H9 (cell line): ENCODE data around the gene VAMP8. TPM values are rescaled to one million over a fixed set of nuclear protein-coding genes. Genes with fewer than 3 reads are reported as not detected.

Source experiments
- DNase-seq: peaks from one replicate; pipeline ENCODE4 v3.0.0-alpha.2; 2017
- H2AFZ ChIP-seq: one replicate; pipeline ENCODE4 v1.6.1; 2013; ENCODE audit warnings: mild to moderate bottlenecking, low read length, control low read depth, moderate library complexity
- H2AK5ac ChIP-seq: 2 replicates; pipeline ENCODE4 v1.6.1; 2013; ENCODE audit warnings: low read length, control low read depth, mixed read lengths; ENCODE audit not compliant: insufficient read length
- H2BK120ac ChIP-seq: one replicate; pipeline ENCODE4 v1.6.1; 2013; ENCODE audit warnings: low read depth, mild to moderate bottlenecking, low read length, control low read depth, inconsistent platforms; ENCODE audit not compliant: poor library complexity, severe bottlenecking
- H2BK12ac ChIP-seq: 2 replicates; pipeline ENCODE4 v1.6.1; 2013; ENCODE audit warnings: low read length, control low read depth, mixed read lengths, low read depth; ENCODE audit not compliant: insufficient read length
- H2BK15ac ChIP-seq: 2 replicates; pipeline ENCODE4 v1.6.1; 2013; ENCODE audit warnings: low read depth, low read length, control low read depth
- H2BK20ac ChIP-seq: one replicate; pipeline ENCODE4 v1.6.1; 2013; ENCODE audit warnings: low read depth, mild to moderate bottlenecking, low read length, control low read depth, inconsistent platforms; ENCODE audit not compliant: poor library complexity, severe bottlenecking
- H2BK5ac ChIP-seq: 2 replicates; pipeline ENCODE4 v1.6.1; 2013; ENCODE audit warnings: low read length, control low read depth, mixed read lengths; ENCODE audit not compliant: insufficient read length
- H3K14ac ChIP-seq: 2 replicates; pipeline ENCODE4 v1.6.1; 2013; ENCODE audit warnings: low read length, control low read depth; ENCODE audit not compliant: insufficient read depth
- H3K18ac ChIP-seq: 2 replicates; pipeline ENCODE4 v1.6.1; 2013; ENCODE audit warnings: low read depth, mild to moderate bottlenecking, mixed read lengths, low read length, control low read depth; ENCODE audit not compliant: insufficient read length
- H3K23ac ChIP-seq: 2 replicates; pipeline ENCODE4 v1.6.1; 2013; ENCODE audit warnings: low read length, control low read depth, mixed read lengths, low read depth; ENCODE audit not compliant: insufficient read length
- H3K23me2 ChIP-seq: 2 replicates; pipeline ENCODE4 v1.6.1; 2013; ENCODE audit warnings: low read depth, mild to moderate bottlenecking, mixed read lengths, low read length, control low read depth; ENCODE audit not compliant: insufficient read length, poor library complexity, severe bottlenecking
- H3K27ac ChIP-seq: 2 replicates; pipeline ENCODE4 v1.5.1; 2013; ENCODE audit warnings: low read length, control low read depth, mixed read lengths, low read depth; ENCODE audit not compliant: insufficient read length
- H3K27me3 ChIP-seq: 2 replicates; pipeline ENCODE4 v1.6.1; 2013; ENCODE audit warnings: low read length, control low read depth, inconsistent platforms; ENCODE audit not compliant: insufficient read depth
- H3K4ac ChIP-seq: 2 replicates; pipeline ENCODE4 v1.6.1; 2013; ENCODE audit warnings: low read depth, mild to moderate bottlenecking, control low read depth, inconsistent platforms, low read length, moderate library complexity
- H3K4me1 ChIP-seq: 2 replicates; pipeline ENCODE4 v1.6.1; 2013; ENCODE audit warnings: low read length, control low read depth, inconsistent platforms; ENCODE audit not compliant: insufficient read depth
- H3K4me2 ChIP-seq: 2 replicates; pipeline ENCODE4 v1.6.1; 2013; ENCODE audit warnings: low read length, control low read depth, mixed read lengths; ENCODE audit not compliant: insufficient read length, insufficient read depth
- H3K56ac ChIP-seq: 2 replicates; pipeline ENCODE4 v1.6.1; 2013; ENCODE audit warnings: low read depth, mild to moderate bottlenecking, mixed read lengths, low read length, control low read depth; ENCODE audit not compliant: insufficient read length
- H3K79me1 ChIP-seq: 2 replicates; pipeline ENCODE4 v1.6.1; 2013; ENCODE audit warnings: low read depth, mild to moderate bottlenecking, moderate library complexity, low read length, control low read depth, inconsistent platforms; ENCODE audit not compliant: insufficient read depth, poor library complexity, severe bottlenecking
- H3K79me2 ChIP-seq: 2 replicates; pipeline ENCODE4 v1.6.1; 2013; ENCODE audit warnings: low read length, control low read depth, inconsistent platforms; ENCODE audit not compliant: insufficient read depth
- H3K9ac ChIP-seq: 2 replicates; pipeline ENCODE4 v1.6.1; 2013; ENCODE audit warnings: low read length, control low read depth, mixed read lengths; ENCODE audit not compliant: insufficient read length; ENCODE audit errors: extremely low read depth
- H3K9me3 ChIP-seq: one replicate; pipeline ENCODE4 v1.6.1; 2013; ENCODE audit warnings: low read depth, low read length, inconsistent platforms; ENCODE audit not compliant: control insufficient read depth
- H3T11ph ChIP-seq: one replicate; pipeline ENCODE4 v1.6.1; 2013; ENCODE audit warnings: mild to moderate bottlenecking, low read length, control low read depth, inconsistent platforms
- H4K20me1 ChIP-seq: one replicate; pipeline ENCODE4 v1.6.1; 2013; ENCODE audit not compliant: control insufficient read depth, insufficient read length, insufficient read depth
- H4K5ac ChIP-seq: 2 replicates; pipeline ENCODE4 v1.6.1; 2013; ENCODE audit warnings: low read depth, mild to moderate bottlenecking, mixed read lengths, low read length, control low read depth; ENCODE audit not compliant: insufficient read length
- H4K8ac ChIP-seq: replicated peaks from 2 replicates; pipeline ENCODE4 v1.6.1; 2013; ENCODE audit warnings: low read length, control low read depth, mixed read lengths, low read depth; ENCODE audit not compliant: insufficient read length
- H4K91ac ChIP-seq: 2 replicates; pipeline ENCODE4 v1.6.1; 2013; ENCODE audit warnings: low read depth, mild to moderate bottlenecking, moderate library complexity, mixed read lengths, low read length, control low read depth; ENCODE audit not compliant: insufficient read length
- H3K27ac Mint-ChIP-seq, 3 experiments: 2 replicates in 2 of 3; 3 replicates in 1 of 3; pipeline ENCODE4 v1.8.0; 2020 to 2021; ENCODE audit warnings: mixed read lengths in 3 of 3, mild to moderate bottlenecking in 1 of 3, moderate library complexity in 1 of 3
- H3K27me3 Mint-ChIP-seq: 2 replicates; pipeline ENCODE4 v1.8.0; 2021; ENCODE audit warnings: low read depth, mild to moderate bottlenecking, moderate library complexity, mixed read lengths
- H3K36me3 Mint-ChIP-seq, 3 experiments: 2 replicates in 2 of 3; 3 replicates in 1 of 3; pipeline ENCODE4 v1.8.0; 2020 to 2021; ENCODE audit warnings: low read depth in 3 of 3, mixed read lengths in 3 of 3; ENCODE audit not compliant: insufficient read depth in 1 of 3
- H3K4me1 Mint-ChIP-seq, 2 experiments: 2 replicates each; pipeline ENCODE4 v1.8.0; 2020; ENCODE audit warnings: mixed read lengths in 2 of 2
- H3K4me3 Mint-ChIP-seq, 2 experiments: 2 replicates in 1 of 2; 3 replicates in 1 of 2; pipeline ENCODE4 v1.8.0; 2020 to 2021; ENCODE audit warnings: mild to moderate bottlenecking in 2 of 2, mixed read lengths in 2 of 2, moderate library complexity in 1 of 2
- H3K9me3 Mint-ChIP-seq, 2 experiments: 2 replicates in 1 of 2; 3 replicates in 1 of 2; pipeline ENCODE4 v1.8.0; 2020; ENCODE audit warnings: mild to moderate bottlenecking in 2 of 2, mixed read lengths in 2 of 2, moderate library complexity in 1 of 2
- CTCF ChIP-seq: fragments of 200-600 bp; sonication (generic); conservative IDR thresholded peaks from 3 replicates; pipeline ENCODE4 v1.8.0; 2021; ENCODE audit warnings: antibody characterized with exemption, mild to moderate bottlenecking
- WGBS: extraction: QIAGEN DNeasy Blood & Tissue Kit; methylation state at CpG from one replicate; pipeline ENCODE4 v1.1.7; 2013; ENCODE audit warnings: missing lambda C conversion rate, low lambda C conversion rate, mixed read lengths; ENCODE audit not compliant: insufficient read length; ENCODE audit errors: extremely low coverage; 5-methylcytosine and 5-hydroxymethylcytosine counted together
- total RNA-seq: library from RNA; stranded (reverse); gene quantifications from 2 replicates; pipeline ENCODE4 v1.2.1, GENCODE V29; 2021

Gene VAMP8
- total RNA-seq, 1 experiment from 2014 or later, result 33.4 TPM

- H3K9ac ChIP-seq, result no peak overlapping the region
Measured at GRCh38 chr2:85607268-85608215, 30.2 kb downstream of the VAMP8 start.

More at GRCh38 chr2:85607268-85608215, 30.2 kb downstream of the VAMP8 start:
- no peak overlapping the region for H3K4me2 ChIP-seq
- H3K18ac ChIP-seq, result no peak overlapping the region
- no peaks in the 10 kb centered on the region for H3K27me3 ChIP-seq
- H2BK15ac ChIP-seq, result no peak overlapping the region
- DNase-seq, result no peak
- no peak overlapping the region for H4K8ac ChIP-seq
- peaks cover 16 to 20% of the 10 kb centered on the region in 2 experiments for H3K4me1 Mint-ChIP-seq
- no peaks in the 10 kb centered on the region for H4K20me1 ChIP-seq
- H3K23ac ChIP-seq, result no peak overlapping the region
- no peaks in the 10 kb centered on the region for H3K79me1 ChIP-seq
- H3K4me1 ChIP-seq, result peaks cover 3% of the 10 kb centered on the region; the same call in 1 of the 2 replicates
- H4K5ac ChIP-seq, result no peak overlapping the region
- peaks cover 3% of the 10 kb centered on the region; the same call in 1 of the 2 replicates for H3K79me2 ChIP-seq
- no peak overlapping the region for H3K27ac ChIP-seq
- WGBS, result no CpG with 5 or more reads among the region's 9 CpGs
- H3K36me3 Mint-ChIP-seq, result peaks cover 15 to 41% (median 26%) of the 10 kb centered on the region in 3 experiments; a peak in 6 of 7 replicates
- H2BK120ac ChIP-seq, result no peak overlapping the region
- no peak overlapping the region for H3K14ac ChIP-seq
- H3K56ac ChIP-seq, result no peak overlapping the region
- H3K4me3 Mint-ChIP-seq, result no peak overlapping the region
- H3K9me3 ChIP-seq, result no peaks in the 10 kb centered on the region
- no peak overlapping the region for H3T11ph ChIP-seq
- H3K9me3 Mint-ChIP-seq, result no peaks in the 10 kb centered on the region; a peak in 1 of 5 replicates
- H3K4ac ChIP-seq, result no peak overlapping the region
- H2AFZ ChIP-seq, result no peak overlapping the region
- no peak overlapping the region for H4K91ac ChIP-seq
- TF ChIP-seq CTCF, result no peak
- peaks cover 9% of the 10 kb centered on the region for H3K23me2 ChIP-seq
- H3K27me3 Mint-ChIP-seq, result no peaks in the 10 kb centered on the region
- H2AK5ac ChIP-seq, result no peak overlapping the region
- no peak overlapping the region for H2BK20ac ChIP-seq
- H2BK12ac ChIP-seq, result no peak overlapping the region
- H2BK5ac ChIP-seq, result no peak overlapping the region
- H3K27ac Mint-ChIP-seq, result peak overlapping the region; percentile 15 to 53 (median 23); a peak in 2 of 7 replicates
